SK-N-DZ (cell line): Measurements from ENCODE around the gene TRAPPC11.
A peak's percentile ranks its signal among the peaks of the same experiment; 100 is the strongest.

Experiments
- DNase-seq: peaks from one replicate; pipeline ENCODE4 v3.0.0-alpha.2; 2015; ENCODE audit warnings: low spot score

Gene TRAPPC11

GRCh38 chr4:183637461-183637860 is 21.6 kb upstream of the TRAPPC11 start:
- no peak for DNase-seq

- no peak for DNase-seq
These were observed 20.7 kb upstream of the TRAPPC11 start for GRCh38 chr4:183638436-183638835.

GRCh38 chr4:183639291-183639690 is 19.8 kb upstream of the TRAPPC11 start:
- no peak for DNase-seq

- DNase-seq: no peak
These were observed 13.8 kb upstream of the TRAPPC11 start for GRCh38 chr4:183645326-183645725.

GRCh38 chr4:183657564-183657963 is 1.5 kb upstream of the TRAPPC11 start:
- no peak for DNase-seq

GRCh38 chr4:183658362-183659028 is 598 bp upstream of the TRAPPC11 start:
- DNase-seq: peak; percentile 21

- DNase-seq: no peak
These were observed 764 bp downstream of the TRAPPC11 start for GRCh38 chr4:183659872-183660242.

GRCh38 chr4:183666088-183666487 is 7.0 kb downstream of the TRAPPC11 start:
- DNase-seq: no peak

GRCh38 chr4:183670251-183670650 is 11.2 kb downstream of the TRAPPC11 start:
- DNase-seq: no peak

- DNase-seq: no peak
These were observed 12.0 kb downstream of the TRAPPC11 start for GRCh38 chr4:183670960-183671555.

GRCh38 chr4:183674153-183674552 is 15.1 kb downstream of the TRAPPC11 start:
- DNase-seq: no peak

GRCh38 chr4:183675625-183676024 is 16.5 kb downstream of the TRAPPC11 start:
- DNase-seq: no peak

- no peak for DNase-seq
These were observed 22.0 kb downstream of the TRAPPC11 start for GRCh38 chr4:183681119-183681518.

- no peak for DNase-seq
These were observed 27.4 kb downstream of the TRAPPC11 start for GRCh38 chr4:183686461-183686860.

GRCh38 chr4:183688216-183688615 is 29.1 kb downstream of the TRAPPC11 start:
- DNase-seq: no peak

- DNase-seq: no peak
These were observed 31.9 kb downstream of the TRAPPC11 start for GRCh38 chr4:183691006-183691405.

- no peak for DNase-seq
These were observed 32.8 kb downstream of the TRAPPC11 start for GRCh38 chr4:183691897-183692296.

- no peak for DNase-seq
These were observed 39.8 kb downstream of the TRAPPC11 start for GRCh38 chr4:183698909-183699308.

GRCh38 chr4:183700407-183700806 is 41.3 kb downstream of the TRAPPC11 start:
- DNase-seq: no peak

- no peak for DNase-seq
These were observed 43.4 kb downstream of the TRAPPC11 start for GRCh38 chr4:183702492-183702891.

GRCh38 chr4:183714626-183715025 is 55.5 kb downstream of the TRAPPC11 start:
- DNase-seq: no peak

- no peak for DNase-seq
These were observed 57.2 kb downstream of the TRAPPC11 start for GRCh38 chr4:183716302-183716701.

GRCh38 chr4:183718876-183719275 is 59.8 kb downstream of the TRAPPC11 start:
- no peak for DNase-seq
